ENCODE results near the gene PPP2R2B. TPM values are rescaled to one million over a fixed set of nuclear protein-coding genes. Genes with fewer than 3 reads are reported as not detected.

Gene PPP2R2B
- total RNA-seq, 1 experiment from 2014 or later: not detected

DNA sequence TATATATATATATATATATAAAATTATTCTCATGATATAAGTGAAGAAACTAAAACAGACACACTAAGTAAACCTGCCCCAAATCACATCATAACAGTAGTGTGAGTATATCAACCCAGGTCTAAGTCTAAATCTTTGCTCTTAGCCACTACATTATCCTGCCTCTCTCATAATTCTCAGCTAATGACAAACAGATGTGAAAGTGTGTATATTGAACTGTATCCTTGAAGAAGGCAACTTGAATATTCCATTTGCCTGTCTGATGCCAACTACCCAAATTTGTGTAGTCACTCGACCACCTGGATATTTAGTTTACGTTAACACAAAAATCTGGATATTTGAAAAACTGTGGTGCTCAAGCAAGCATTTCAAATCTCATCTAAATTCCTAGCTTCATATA is 97.4 kb downstream of the PPP2R2B start:
- no peaks in the 10 kb centered on the region for H3K79me2 ChIP-seq (ENCODE audit: insufficient read depth, low read length)
- no peaks in the 10 kb centered on the region for H3K9me3 ChIP-seq (ENCODE audit: control insufficient read depth in 1 of 2, insufficient read depth in 1 of 2, low read depth in 1 of 2, low read length in 2 of 2)
- H3K9ac ChIP-seq (ENCODE audit: low read length): no peak overlapping the region
- ChIA-PET POLR2A (no interaction called here), RAD21 (ENCODE audit: low non-redundant PET in 1 of 2, low total read pairs in 2 of 2, uncharacterized antibody in 2 of 2, unreplicated experiment in 2 of 2) (no interaction called here), CTCF (no interaction called here)
- DNase-seq (ENCODE audit: low read depth, low spot score) (no peak), ATAC-seq (no peak)
- no peaks in the 10 kb centered on the region for H3K9me2 ChIP-seq (ENCODE audit: insufficient read depth)
- no peak for TF ChIP-seq EZH2 (IDR thresholded peaks at IDR 0.05)
- TF ChIP-seq, protein P1, sequence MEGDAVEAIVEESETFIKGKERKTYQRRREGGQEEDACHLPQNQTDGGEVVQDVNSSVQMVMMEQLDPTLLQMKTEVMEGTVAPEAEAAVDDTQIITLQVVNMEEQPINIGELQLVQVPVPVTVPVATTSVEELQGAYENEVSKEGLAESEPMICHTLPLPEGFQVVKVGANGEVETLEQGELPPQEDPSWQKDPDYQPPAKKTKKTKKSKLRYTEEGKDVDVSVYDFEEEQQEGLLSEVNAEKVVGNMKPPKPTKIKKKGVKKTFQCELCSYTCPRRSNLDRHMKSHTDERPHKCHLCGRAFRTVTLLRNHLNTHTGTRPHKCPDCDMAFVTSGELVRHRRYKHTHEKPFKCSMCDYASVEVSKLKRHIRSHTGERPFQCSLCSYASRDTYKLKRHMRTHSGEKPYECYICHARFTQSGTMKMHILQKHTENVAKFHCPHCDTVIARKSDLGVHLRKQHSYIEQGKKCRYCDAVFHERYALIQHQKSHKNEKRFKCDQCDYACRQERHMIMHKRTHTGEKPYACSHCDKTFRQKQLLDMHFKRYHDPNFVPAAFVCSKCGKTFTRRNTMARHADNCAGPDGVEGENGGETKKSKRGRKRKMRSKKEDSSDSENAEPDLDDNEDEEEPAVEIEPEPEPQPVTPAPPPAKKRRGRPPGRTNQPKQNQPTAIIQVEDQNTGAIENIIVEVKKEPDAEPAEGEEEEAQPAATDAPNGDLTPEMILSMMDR (IDR thresholded peaks at IDR 0.05 in 2 of 3, conservative IDR thresholded peaks at IDR 0.05 in 1 of 3; ENCODE audit: borderline replicate concordance in 1 of 3, insufficient read depth in 1 of 3, low read depth in 2 of 3, low read length in 2 of 3): no peak
- TF ChIP-seq, protein P2, sequence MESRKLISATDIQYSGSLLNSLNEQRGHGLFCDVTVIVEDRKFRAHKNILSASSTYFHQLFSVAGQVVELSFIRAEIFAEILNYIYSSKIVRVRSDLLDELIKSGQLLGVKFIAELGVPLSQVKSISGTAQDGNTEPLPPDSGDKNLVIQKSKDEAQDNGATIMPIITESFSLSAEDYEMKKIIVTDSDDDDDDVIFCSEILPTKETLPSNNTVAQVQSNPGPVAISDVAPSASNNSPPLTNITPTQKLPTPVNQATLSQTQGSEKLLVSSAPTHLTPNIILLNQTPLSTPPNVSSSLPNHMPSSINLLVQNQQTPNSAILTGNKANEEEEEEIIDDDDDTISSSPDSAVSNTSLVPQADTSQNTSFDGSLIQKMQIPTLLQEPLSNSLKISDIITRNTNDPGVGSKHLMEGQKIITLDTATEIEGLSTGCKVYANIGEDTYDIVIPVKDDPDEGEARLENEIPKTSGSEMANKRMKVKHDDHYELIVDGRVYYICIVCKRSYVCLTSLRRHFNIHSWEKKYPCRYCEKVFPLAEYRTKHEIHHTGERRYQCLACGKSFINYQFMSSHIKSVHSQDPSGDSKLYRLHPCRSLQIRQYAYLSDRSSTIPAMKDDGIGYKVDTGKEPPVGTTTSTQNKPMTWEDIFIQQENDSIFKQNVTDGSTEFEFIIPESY (IDR thresholded peaks at IDR 0.05; ENCODE audit: extremely low read depth, insufficient replicate concordance, low read length): no peak
- TF ChIP-seq EGR1 (IDR thresholded peaks at IDR 0.05; ENCODE audit: low read depth): no peak
- no peaks in the 10 kb centered on the region for H3K27me3 ChIP-seq (ENCODE audit: insufficient read depth, low read length)
- H3K4me2 ChIP-seq (ENCODE audit: low read length): no peak overlapping the region
- no peak overlapping the region for H3K4me3 ChIP-seq (replicated peaks in 1 of 2; ENCODE audit: low read depth in 1 of 2, low read length in 2 of 2)
- no peaks in the 10 kb centered on the region for H4K20me1 ChIP-seq (ENCODE audit: insufficient read depth)
- BruUV-seq (replicated peaks): no TSS peak
- H3K4me1 ChIP-seq (ENCODE audit: control insufficient read depth in 1 of 2, insufficient read depth in 2 of 2, low read length in 2 of 2): no peaks in the 10 kb centered on the region
- intact Hi-C loops (cut with micrococcal nuclease): no loop called here
- H2AFZ ChIP-seq (ENCODE audit: low read depth, low read length, poor library complexity, severe bottlenecking): no peak overlapping the region
- H3K27ac ChIP-seq (ENCODE audit: low read depth, low read length): no peak overlapping the region
- no peaks in the 10 kb centered on the region for H3K36me3 ChIP-seq (ENCODE audit: control insufficient read depth in 1 of 2, insufficient read depth in 2 of 2, low read length in 2 of 2)
